IMR-90 (cell line): ENCODE results near the gene MFSD6L. TPM values are rescaled to one million over a fixed set of nuclear protein-coding genes. Genes with fewer than 3 reads are reported as not detected.
A peak's percentile ranks its signal among the peaks of the same experiment; 100 is the strongest.

Experiments used
- ATAC-seq: fragments of 200-7000 bp; cut with Tn5 transposase; 2 replicates; pipeline ENCODE4 v1.9.1; 2020; ENCODE audit warnings: low read depth, mild to moderate bottlenecking, moderate library complexity
- BruUV-seq: library from RNA; stranded (reverse); fragments of 400-500 nt; replicated peaks from 2 replicates; lab custom pipeline; 2021; lab: Mats Ljungman, UMichigan
- CTCF ChIA-PET: fragments of 300-600 bp; formaldehyde crosslinking; extraction: SDS; loops from one replicate; lab custom pipeline; 2021; ENCODE audit warnings: antibody characterized with exemption; lab: Yijun Ruan, JAX
- POLR2A ChIA-PET: fragments of 300-600 bp; sonication (Branson Sonifier 250); formaldehyde crosslinking; loops from one replicate; lab custom pipeline; 2022; ENCODE audit warnings: antibody characterized with exemption; ENCODE audit not compliant: unreplicated experiment; lab: Charles Lee
- DNase-seq: peaks from one replicate; pipeline ENCODE4 v3.0.0; 2013
- H2AFZ ChIP-seq: replicated peaks from 2 replicates; pipeline ENCODE3; 2013; ENCODE audit warnings: low read length, mild to moderate bottlenecking; ENCODE audit not compliant: poor library complexity
- H2AK5ac ChIP-seq: 2 replicates; pipeline ENCODE4 v1.6.1; 2013; ENCODE audit warnings: low read depth, low read length, inconsistent platforms
- H2AK9ac ChIP-seq: replicated peaks from 2 replicates; pipeline ENCODE3; 2013; ENCODE audit warnings: mild to moderate bottlenecking, low read depth, low read length, moderate library complexity; ENCODE audit not compliant: poor library complexity
- H2BK120ac ChIP-seq: 2 replicates; pipeline ENCODE4 v1.6.1; 2013; ENCODE audit warnings: low read depth, low read length, inconsistent platforms
- H2BK15ac ChIP-seq: 3 replicates; pipeline ENCODE4 v1.6.1; 2013; ENCODE audit warnings: low read depth, low read length, inconsistent platforms
- H2BK20ac ChIP-seq: 2 replicates; pipeline ENCODE4 v1.6.1; 2013; ENCODE audit warnings: low read depth, mild to moderate bottlenecking, inconsistent platforms, low read length, moderate library complexity
- H2BK5ac ChIP-seq: 2 replicates; pipeline ENCODE4 v1.6.1; 2013; ENCODE audit warnings: mild to moderate bottlenecking, low read depth, low read length, inconsistent platforms; ENCODE audit not compliant: poor library complexity, severe bottlenecking
- H3K14ac ChIP-seq: replicated peaks from 2 replicates; pipeline ENCODE4 v1.6.1; 2013; ENCODE audit warnings: low read depth, low read length, inconsistent platforms
- H3K18ac ChIP-seq: 2 replicates; pipeline ENCODE4 v1.6.1; 2013; ENCODE audit warnings: low read depth, low read length, control low read depth
- H3K23ac ChIP-seq: 2 replicates; pipeline ENCODE4 v1.6.1; 2013; ENCODE audit warnings: low read depth, low read length, inconsistent platforms
- H3K27ac ChIP-seq: 2 replicates; pipeline ENCODE4 v1.5.1; 2013; ENCODE audit warnings: mild to moderate bottlenecking, control low read depth, low read length; ENCODE audit not compliant: insufficient read depth
- H3K27me3 ChIP-seq: 2 replicates; pipeline ENCODE4 v1.6.1; 2013; ENCODE audit warnings: low read length; ENCODE audit not compliant: control insufficient read depth, insufficient read depth
- H3K36me3 ChIP-seq: 2 replicates; pipeline ENCODE4 v1.6.1; 2013; ENCODE audit warnings: low read length, mixed read lengths; ENCODE audit not compliant: control insufficient read depth, insufficient read depth
- H3K4ac ChIP-seq: 2 replicates; pipeline ENCODE4 v1.6.1; 2013; ENCODE audit warnings: low read depth, low read length, inconsistent platforms
- H3K4me1 ChIP-seq: 2 replicates; pipeline ENCODE4 v1.6.1; 2013; ENCODE audit warnings: low read length, mixed read lengths; ENCODE audit not compliant: control insufficient read depth, insufficient read depth
- H3K4me2 ChIP-seq: 2 replicates; pipeline ENCODE4 v1.6.1; 2013; ENCODE audit warnings: low read depth, mild to moderate bottlenecking, control low read depth, low read length, moderate library complexity
- H3K4me3 ChIP-seq: 2 replicates; pipeline ENCODE4 v1.5.1; 2013; ENCODE audit warnings: low read depth, mild to moderate bottlenecking, control low read depth, low read length, moderate library complexity; ENCODE audit not compliant: insufficient read depth
- H3K56ac ChIP-seq: 2 replicates; pipeline ENCODE4 v1.6.1; 2013; ENCODE audit warnings: low read length, inconsistent platforms; ENCODE audit not compliant: insufficient read depth; ENCODE audit errors: extremely low read depth
- H3K79me1 ChIP-seq, 2 experiments: 2 replicates each; pipeline ENCODE4 v1.6.1; 2013; ENCODE audit warnings: low read length in 2 of 2, inconsistent platforms in 1 of 2, low read depth in 1 of 2
- H3K9ac ChIP-seq: 2 replicates; pipeline ENCODE4 v1.6.1; 2013; ENCODE audit warnings: low read depth, low read length, control low read depth
- H3K9me1 ChIP-seq: 2 replicates; pipeline ENCODE4 v1.6.1; 2013; ENCODE audit warnings: low read length, inconsistent platforms; ENCODE audit not compliant: insufficient read depth
- H3K9me3 ChIP-seq: 2 replicates; pipeline ENCODE4 v1.6.1; 2013; ENCODE audit warnings: low read length; ENCODE audit not compliant: control insufficient read depth, insufficient read depth
- H4K20me1 ChIP-seq: 2 replicates; pipeline ENCODE4 v1.6.1; 2013; ENCODE audit warnings: low read length, inconsistent platforms; ENCODE audit not compliant: insufficient read depth
- H4K5ac ChIP-seq: 2 replicates; pipeline ENCODE4 v1.6.1; 2013; ENCODE audit warnings: mild to moderate bottlenecking, low read depth, low read length, control low read depth
- H4K8ac ChIP-seq, 2 experiments: 2 replicates each; pipeline ENCODE4 v1.6.1; 2013; ENCODE audit warnings: low read depth in 2 of 2, low read length in 2 of 2, control low read depth in 1 of 2, inconsistent platforms in 1 of 2
- H4K91ac ChIP-seq: 2 replicates; pipeline ENCODE4 v1.6.1; 2013; ENCODE audit warnings: low read depth, low read length, inconsistent platforms; ENCODE audit not compliant: insufficient read depth
- CHD1 ChIP-seq: IDR thresholded peaks from 2 replicates; pipeline ENCODE4 v1.6.1; 2012; ENCODE audit warnings: low read depth, low read length, improper control_type of control experiment
- CTCF ChIP-seq: conservative IDR thresholded peaks from 2 replicates; pipeline ENCODE4 v1.5.1; 2012; ENCODE audit warnings: mild to moderate bottlenecking, low read depth, low read length, improper control_type of control experiment
- RAD21 ChIP-seq: IDR thresholded peaks from 2 replicates; pipeline ENCODE4 v1.6.1; 2012; ENCODE audit warnings: low read length, improper control_type of control experiment
- RFX5 ChIP-seq: IDR thresholded peaks from 2 replicates; pipeline ENCODE4 v1.8.0; 2012; ENCODE audit warnings: low read depth, mild to moderate bottlenecking, low read length, moderate library complexity
- WGBS, 2 experiments: methylation state at CpG; one replicate each; pipeline versions ENCODE4 v1.1.5 to v1.1.7; 2013; ENCODE audit warnings: missing lambda C conversion rate in 2 of 2; ENCODE audit not compliant: insufficient read length in 1 of 2; ENCODE audit errors: extremely low coverage in 2 of 2; 5-methylcytosine and 5-hydroxymethylcytosine counted together
- dilution Hi-C: fragments of 300-500 bp; cut with HindIII; formaldehyde crosslinking; loops from one replicate; pipeline ENCODE4 v1.14.3; 2018; ENCODE audit warnings: low sequenced_read_pairs; ENCODE audit not compliant: unreplicated experiment
- in situ Hi-C: fragments of 300-500 bp; cut with MboI; formaldehyde crosslinking; loops from 3 replicates; pipeline ENCODE4 v1.14.3; 2019; ENCODE audit warnings: low sequenced_read_pairs, inconsistent platforms, mixed read lengths
- intact Hi-C: fragments of 100-400 bp; cut with micrococcal nuclease; formaldehyde crosslinking; loops from 2 replicates; pipeline ENCODE4 v1.10.0; 2022
- polyA plus RNA-seq, 3 experiments: library from polyadenylated mRNA; depleted of rRNA; stranded (reverse); fragments of >200 nt; gene quantifications; 2 replicates each; pipeline ENCODE4 v1.2.3, GENCODE V29; 2012; ENCODE audit warnings: low replicate concordance in 1 of 3
- total RNA-seq: library from RNA; depleted of rRNA; stranded (reverse); fragments of >200 nt; gene quantifications from 2 replicates; pipeline ENCODE4 v1.2.3, GENCODE V29; 2012

MFSD6L gene
- total and polyA plus RNA-seq, 2 of the 4 experiments (the other 2 are of a cell fraction) = not detected

- no peak overlapping the region for H2BK5ac ChIP-seq
- H2BK15ac ChIP-seq = no peak overlapping the region
- dilution Hi-C loops = no loop called here
- H2BK20ac ChIP-seq = no peak overlapping the region
- H3K4me3 ChIP-seq = no peak overlapping the region
- H2BK120ac ChIP-seq = no peak overlapping the region
- intact Hi-C loops = no loop called here
- no peaks in the 10 kb centered on the region for H3K4me1 ChIP-seq
- no peak overlapping the region for H4K5ac ChIP-seq
- H3K56ac ChIP-seq = no peak overlapping the region
- H2AK9ac ChIP-seq = no peak overlapping the region
- H3K14ac ChIP-seq = no peak overlapping the region
- no TSS peak for BruUV-seq
- in situ Hi-C loops = loop anchor here (25.0 kb wide), 1 partner anchor 738 kb away; no protein-coding TSS in a partner anchor
- H4K91ac ChIP-seq = no peak overlapping the region
- H3K9ac ChIP-seq = no peak overlapping the region
- H3K9me3 ChIP-seq = no peaks in the 10 kb centered on the region
- no peak overlapping the region for H3K4me2 ChIP-seq
- peaks cover 18% of the 10 kb centered on the region; the same call in 1 of the 2 replicates for H3K27me3 ChIP-seq
- no peak for TF ChIP-seq RAD21
- TF ChIP-seq CTCF = no peak
- TF ChIP-seq RFX5 = no peak
- no peak for TF ChIP-seq CHD1
- H3K36me3 ChIP-seq = no peaks in the 10 kb centered on the region
- H3K9me1 ChIP-seq = no peaks in the 10 kb centered on the region
- POLR2A ChIA-PET = no interaction called here
- H3K27ac ChIP-seq = no peak overlapping the region
- no peak overlapping the region for H2AK5ac ChIP-seq
- H4K20me1 ChIP-seq = no peaks in the 10 kb centered on the region
- H3K23ac ChIP-seq = no peak overlapping the region
- no peak overlapping the region for H3K4ac ChIP-seq
- no peak overlapping the region for H4K8ac ChIP-seq
- 45% methylated on average over 3 of the region's 15 CpGs; no CpG with 5 or more reads in 1 of the 2 experiments for WGBS, 2 experiments
- no peak overlapping the region for H3K18ac ChIP-seq
- H2AFZ ChIP-seq = no peak overlapping the region
- CTCF ChIA-PET = interaction anchor here (1.6 kb wide), 1 partner anchor 95 kb away, joined by 3 read pairs; no protein-coding TSS in a partner anchor
- no peak for DNase-seq
- no peaks in the 10 kb centered on the region for H3K79me1 ChIP-seq
- peak; percentile 53; the same call in 1 of the 2 replicates for ATAC-seq
Measured at GRCh38 chr17:8799570-8800212, 526 bp upstream of the MFSD6L start.
